GM18858 (cell line): ENCODE measurements around the gene ADISSP.

ENCODE experiments used
- ATAC-seq: cut with Tn5 transposase; IDR thresholded peaks from one replicate; pipeline ENCODE4 v1.9.1; 2021; ENCODE audit not compliant: unreplicated experiment

The ADISSP gene

DNA sequence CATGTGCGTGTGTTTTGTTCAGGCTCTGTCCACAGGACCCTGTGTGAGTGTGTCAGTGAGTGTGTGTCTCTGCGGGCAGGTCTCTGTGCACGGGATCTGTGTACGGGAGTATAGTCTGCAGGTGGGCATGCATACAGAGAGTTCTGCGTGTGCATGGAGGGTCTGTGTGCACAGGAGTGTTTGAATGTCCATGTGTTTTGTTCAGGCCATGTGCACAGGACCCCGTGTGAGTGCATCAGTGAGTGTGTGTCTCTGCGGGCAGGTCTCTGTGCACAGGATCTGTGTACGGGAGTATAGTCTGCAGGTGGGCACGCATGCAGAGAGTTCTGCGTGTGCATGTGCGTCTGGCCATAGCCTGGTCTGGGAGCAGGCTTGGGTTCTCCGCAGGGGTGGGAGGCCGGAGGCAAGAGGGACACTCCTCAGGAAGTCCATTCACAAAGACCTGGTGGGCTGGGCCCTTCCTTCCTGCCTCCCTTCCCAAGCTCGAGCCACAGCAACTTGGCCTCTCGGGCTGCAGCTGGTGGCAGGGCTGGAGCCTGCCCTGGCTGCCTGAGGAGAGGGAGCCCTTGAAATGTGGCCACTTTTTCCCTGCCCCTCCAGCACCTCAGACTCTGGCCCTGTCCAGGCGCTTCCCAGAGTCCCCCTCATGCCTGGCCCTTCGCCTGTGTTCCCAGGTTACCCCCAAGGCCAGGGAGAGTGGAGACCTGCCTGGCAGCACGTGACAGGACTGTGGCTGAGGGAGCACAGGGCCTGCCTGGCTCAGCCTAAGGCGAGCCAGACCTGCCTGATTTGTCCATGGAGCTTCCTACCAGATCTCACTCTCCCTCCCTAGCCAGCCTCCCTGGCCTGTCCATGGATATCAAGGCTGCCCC, 28.3 kb downstream of the ADISSP start:
- ATAC-seq: no peak

- ATAC-seq: no peak
Measured at GRCh38 chr20:3738111-3739053, 29.2 kb downstream of the ADISSP start.

DNA sequence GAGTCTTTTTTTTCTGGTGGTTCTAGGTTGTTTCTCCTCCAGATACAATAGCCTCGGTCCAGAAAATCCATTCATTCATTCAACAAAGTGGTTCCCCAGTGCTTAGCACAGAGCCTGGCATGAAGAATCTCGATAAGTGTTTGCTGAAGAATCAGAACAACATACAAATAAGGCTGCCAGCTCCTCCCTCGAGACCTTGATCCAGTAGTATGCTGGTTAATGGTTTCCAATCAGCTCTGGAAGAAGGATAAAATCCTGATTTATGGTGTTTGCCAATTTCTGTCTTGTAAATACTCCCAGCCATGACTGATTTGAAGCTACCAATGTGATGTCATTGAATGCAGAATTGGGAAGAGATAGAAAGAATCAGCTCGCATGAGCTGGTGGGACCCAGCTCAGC, 31.8 kb downstream of the ADISSP start:
- ATAC-seq: no peak

- no peak for ATAC-seq
Measured at GRCh38 chr20:3734111-3734843, 33.3 kb downstream of the ADISSP start.

- ATAC-seq: no peak
Measured at GRCh38 chr20:3733119-3733995, 34.2 kb downstream of the ADISSP start.

GRCh38 chr20:3732327-3733118, 35.0 kb downstream of the ADISSP start, which contains the start of gene HSPA12B:
TSS of gene HSPA12B (plus strand) at chr20:3732685. CDS start at chr20:3738675, 5,990 bp downstream.
- ATAC-seq: no peak

DNA sequence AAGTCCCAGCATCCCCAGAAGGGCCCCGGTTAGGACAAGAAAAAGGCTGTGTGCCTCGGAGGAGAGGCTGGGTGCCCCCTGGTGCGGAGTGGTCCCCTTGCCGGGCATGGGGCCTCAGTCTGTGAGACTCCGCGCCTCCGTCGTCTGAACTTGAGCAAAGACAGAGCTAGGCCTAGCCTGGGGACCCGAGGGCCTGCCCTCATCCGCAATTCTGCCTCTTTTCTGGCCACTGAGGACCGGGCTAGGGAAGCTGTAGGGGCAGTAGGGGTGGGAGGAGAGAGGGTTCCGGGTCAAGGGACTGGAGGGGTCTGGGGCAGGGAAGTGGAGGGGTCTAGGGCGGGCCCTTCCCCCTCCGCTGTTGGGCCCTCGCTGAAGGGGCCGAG, 35.6 kb downstream of the ADISSP start:
- ATAC-seq: no peak

DNA sequence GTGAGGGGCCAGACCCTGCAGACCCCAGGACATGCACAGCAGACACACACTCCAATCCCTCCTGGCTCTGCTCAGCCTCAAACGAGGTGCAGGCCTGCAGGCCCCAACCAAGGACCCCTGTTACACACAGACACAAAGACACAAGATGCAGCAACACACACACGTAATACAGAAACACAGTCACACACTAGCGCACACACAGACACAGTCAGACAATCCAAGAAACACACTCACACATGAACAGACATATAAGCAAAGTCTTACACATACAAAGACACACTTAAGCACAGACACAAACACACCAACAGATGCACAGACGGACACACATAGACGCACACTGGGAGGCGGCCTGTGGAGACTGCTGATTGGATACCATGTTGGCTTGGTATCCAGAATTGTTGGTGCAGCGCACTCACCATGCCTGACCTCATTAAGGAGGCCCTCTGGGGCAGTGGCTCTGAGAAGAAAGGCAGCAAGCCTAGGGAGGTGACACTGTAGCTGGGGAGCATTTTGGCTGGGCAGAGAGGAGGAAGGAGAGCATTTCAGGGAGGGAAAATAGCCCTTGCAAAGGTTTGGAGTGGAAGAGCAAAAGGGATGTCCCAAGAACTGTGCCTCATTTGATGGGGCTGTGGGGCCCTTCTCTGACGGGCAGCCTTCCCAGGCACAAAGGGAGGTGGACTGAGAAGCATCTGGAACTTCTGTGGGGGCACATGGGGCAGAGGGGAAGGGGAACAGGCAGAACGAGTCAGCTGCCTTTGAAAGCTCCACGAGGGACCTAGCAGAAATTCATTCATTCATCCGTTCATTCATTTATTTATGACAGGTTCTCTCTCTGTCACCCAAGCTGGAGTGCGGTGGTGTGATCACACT, 36.5 kb downstream of the ADISSP start:
- no peak for ATAC-seq

DNA sequence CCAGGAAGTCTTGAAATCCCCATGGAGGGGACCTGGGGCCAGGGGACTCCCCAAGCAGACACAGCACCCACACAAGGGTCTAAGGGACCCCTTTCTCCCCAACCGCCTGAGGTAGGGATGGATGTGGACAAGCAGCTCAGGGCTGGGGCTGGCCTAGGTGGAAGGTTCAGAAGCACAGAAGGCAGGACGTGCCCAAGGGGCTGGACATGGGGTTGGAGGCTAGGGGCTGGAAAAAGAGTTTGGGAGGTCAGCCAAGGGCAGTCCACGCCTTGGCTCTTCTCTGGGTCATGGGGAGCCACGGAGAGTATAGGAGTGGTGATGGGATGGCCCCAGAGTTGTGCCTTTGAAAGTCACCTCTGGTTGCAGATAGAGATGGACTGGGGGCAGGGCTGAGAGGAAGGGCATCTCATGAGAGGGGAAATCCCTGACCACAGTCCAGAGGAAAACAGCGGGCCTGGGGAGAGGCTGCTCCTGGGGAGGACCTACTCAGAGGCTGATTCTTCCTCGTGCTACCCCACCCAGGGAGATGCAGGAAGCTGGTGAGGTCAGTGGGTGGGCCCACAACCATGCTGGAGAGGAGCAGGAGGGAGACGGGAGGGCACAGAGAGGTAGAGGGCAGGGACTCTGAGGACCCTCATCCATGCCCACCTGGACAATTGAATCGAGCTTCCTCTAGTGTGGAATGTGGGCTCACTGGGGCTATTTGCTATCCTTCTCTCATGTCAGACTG, 37.6 kb downstream of the ADISSP start:
- ATAC-seq: no peak

DNA sequence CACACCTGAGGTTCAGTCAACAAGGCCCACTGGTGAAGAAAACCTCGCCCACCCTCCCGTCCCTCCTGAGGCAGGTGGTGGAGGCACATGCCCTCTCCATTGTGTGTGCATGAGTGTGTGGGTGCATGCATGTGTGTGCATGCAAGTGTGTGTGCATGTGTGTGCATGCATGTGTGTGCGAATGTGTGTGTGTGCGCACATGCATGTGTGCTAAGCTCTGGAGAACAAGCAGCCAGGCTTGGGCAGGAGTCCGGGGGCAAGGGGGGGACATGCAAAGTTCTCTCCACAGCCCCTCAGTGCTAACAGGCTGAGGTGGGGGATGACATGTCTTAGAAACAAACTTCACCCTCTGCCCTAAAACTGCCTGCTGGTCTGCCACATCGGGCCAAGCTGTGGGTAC, 38.2 kb downstream of the ADISSP start:
- ATAC-seq: no peak

DNA sequence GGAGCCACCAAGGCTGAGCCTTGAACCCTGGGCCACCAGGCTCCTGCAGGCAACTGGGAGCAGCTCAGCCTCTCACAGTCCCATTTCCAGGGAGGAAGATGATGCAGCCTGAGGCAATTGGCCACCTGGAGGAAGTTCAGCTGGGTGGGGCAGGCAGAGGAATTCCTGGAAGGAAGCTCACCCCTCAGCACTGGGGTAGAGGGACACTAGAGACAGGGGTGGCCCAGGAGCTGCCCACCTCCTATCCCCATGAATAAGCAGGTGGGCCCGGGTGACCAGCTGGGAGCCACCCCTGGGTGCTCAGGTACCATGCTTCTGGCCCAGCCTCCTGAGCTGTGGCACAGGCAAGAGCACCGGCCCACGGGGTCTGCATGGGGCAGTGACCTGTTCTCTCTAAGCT, 38.7 kb downstream of the ADISSP start:
- ATAC-seq: no peak

DNA sequence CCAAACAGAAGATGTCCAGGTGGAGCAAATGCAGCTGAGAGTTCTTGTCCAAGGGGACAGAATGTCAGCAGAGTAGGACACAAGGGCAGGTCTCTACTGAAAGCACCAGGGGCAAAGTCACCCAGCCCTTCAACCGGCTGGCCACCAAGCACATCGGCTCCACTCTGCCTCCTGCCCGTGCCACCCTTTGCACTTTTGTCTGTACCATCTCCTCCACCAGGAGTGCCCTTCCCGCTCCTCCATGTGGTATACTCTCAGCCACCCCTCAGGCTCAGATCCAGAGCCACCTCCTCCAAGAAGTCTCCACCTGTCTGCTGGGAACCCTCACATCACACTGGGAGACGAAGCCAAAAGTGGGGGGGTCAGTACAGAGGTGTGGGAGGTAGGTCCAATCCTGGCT, 39.2 kb downstream of the ADISSP start:
- ATAC-seq: no peak

GRCh38 chr20:3727401-3728021, 40.0 kb downstream of the ADISSP start:
- no peak for ATAC-seq

- ATAC-seq: no peak
Measured at GRCh38 chr20:3724356-3724755, 43.2 kb downstream of the ADISSP start.

- no peak for ATAC-seq
Measured at GRCh38 chr20:3723284-3723683, 44.3 kb downstream of the ADISSP start.

- ATAC-seq: no peak
Measured at GRCh38 chr20:3721912-3722311, 45.6 kb downstream of the ADISSP start.

GRCh38 chr20:3720626-3721025, 46.9 kb downstream of the ADISSP start:
- ATAC-seq: no peak
